ENCODE results near the gene TM4SF1.
A peak's percentile ranks its signal among the peaks of the same experiment; 100 is the strongest.

TM4SF1 gene

GRCh38 chr3:149373235-149374125 is 4.0 kb downstream of the TM4SF1 start:
- DNase-seq = no peak

GRCh38 chr3:149371723-149372114 is 5.7 kb downstream of the TM4SF1 start:
- no peak for DNase-seq

- no peak for DNase-seq
These were observed 6.3 kb downstream of the TM4SF1 start for GRCh38 chr3:149371001-149371722.

DNA sequence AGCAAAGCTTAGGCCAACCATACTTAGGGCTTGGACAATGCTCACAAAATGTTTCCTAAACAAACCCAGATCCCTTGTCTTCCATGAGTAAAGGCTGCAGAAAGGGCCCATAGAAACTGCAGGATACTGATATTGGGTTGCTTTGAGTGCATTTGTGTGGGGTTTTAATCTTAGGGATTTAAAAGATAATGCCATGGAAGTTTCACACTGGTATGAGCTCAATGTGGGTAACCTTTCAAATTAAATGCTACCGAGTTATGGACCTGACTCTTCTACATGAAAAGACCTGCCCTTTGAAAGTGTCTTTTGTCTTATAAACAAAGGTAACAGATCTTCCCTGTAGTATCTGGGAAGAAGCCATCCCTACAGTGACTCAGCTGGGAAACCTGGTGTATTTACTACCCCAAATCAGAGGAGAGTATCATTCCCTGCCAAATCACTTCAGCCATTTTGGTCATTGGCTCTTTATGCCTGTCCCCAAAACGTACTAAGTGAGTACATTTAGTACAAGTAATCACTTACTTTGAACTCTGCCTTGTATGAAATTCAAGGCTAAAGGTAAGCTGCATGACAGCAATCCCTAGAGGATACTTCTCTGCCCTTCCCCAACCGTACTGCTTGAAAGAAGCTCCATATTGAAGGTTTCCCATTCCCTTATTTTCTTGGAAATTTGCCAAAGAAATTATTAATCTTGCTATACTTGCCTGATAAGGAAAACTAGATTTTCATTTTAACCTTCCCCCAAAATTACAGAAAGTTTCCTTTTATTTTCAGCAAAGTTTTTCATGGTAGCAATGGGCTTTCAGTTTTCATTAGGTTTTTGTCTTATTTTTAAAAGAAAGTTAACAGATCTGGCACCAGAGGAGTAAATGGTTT is 7.2 kb downstream of the TM4SF1 start:
- DNase-seq = no peak

DNA sequence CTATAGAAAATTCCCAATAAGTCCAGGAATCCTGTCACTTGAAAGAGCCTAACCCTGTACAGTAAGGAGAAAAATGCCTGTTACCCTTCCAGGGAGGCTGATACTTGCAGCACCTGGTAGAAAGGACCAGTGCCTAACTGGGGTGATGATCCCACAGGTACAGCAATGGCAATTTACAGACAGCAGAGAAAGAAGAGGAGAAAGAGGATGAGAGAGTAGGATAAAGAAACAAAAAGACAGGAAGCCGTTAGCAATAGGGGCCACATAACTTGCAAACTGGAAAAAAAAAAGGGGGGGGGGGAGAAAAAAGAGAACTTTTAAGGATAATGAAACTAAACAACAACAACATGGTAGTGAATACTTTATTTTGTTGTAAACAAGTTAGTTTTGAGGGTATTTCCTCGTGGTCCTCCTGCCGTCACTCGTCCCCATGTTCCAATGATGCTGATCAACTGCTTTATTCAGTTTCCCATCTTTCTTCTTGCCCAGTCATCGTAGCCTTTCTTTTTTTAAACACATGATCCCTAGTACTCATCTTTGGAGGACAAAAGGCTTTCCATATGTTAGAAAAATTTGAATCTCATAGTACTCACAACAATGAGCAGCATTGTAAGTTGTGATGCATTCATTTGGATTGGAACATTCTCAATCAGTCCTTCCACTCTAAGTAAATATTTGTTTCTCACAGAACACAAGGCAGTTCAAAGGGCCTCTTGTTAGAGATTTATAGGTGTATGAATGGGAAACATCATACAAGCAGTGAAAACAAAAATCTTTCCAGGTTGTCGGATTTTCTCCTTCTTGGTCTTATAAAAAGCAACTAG is 8.6 kb downstream of the TM4SF1 start:
- DNase-seq = no peak

DNA sequence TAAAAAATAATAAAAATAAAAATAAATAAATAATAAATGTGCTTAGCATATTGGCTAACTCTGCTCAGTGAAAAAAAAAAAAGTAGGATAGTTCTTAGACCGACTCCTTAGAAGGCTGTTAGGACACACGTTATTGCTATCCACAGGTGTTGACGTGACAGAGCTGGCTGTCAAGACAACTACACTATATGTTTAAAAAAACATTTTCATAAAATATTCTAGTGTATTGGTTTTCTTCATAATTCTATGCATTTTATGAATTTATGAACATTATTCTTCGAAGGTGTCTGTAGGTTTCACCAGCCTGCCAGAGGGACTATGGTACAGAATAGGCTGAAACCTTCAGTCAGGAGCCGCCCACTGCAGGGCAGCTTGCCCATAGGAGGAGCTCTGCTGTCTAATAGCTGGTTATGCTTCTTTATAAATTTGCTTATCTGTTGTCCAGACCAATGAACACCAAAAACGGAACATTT is 9.2 kb downstream of the TM4SF1 start:
- no peak for DNase-seq

DNA sequence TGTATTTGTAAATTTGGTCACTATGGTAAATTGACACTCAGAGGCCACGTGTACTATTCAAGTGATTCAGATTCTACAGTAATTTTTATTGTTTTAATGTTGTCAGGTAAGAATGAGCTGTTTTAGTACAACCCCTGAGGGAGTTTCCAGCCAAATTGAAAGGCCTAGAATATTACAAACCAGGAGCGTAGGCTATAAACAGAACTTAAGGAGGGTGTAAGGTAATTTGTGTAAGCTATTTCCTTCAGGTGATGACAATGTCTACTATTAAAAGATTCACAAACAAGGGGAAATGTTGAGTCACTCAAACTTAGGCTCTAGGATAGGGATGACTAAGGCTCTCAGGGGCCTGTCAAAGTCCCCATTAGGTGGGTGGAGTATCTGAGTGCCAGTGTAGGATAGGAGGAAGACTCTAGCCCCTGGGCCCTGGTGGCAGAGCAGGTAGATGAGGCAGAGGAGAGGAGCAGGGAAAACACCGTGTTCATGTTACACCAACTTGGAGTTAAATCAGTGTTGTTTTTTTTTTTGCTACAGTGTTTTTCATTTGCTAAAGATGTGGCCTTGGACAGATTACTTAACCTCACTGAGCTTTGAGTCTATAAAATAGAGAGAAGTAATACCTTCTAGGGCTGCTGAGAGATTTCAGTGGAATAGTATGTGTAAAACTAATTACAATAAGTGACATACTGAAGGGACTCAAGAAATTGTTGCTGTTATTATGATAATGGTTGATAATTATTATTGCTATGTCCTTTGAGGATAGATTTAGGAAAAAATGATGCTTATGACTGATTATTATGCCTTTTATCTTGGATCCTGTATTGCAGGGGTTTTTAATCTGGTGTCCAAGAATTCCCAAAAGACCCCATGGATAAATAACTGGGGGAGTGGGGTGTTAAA is 10.3 kb downstream of the TM4SF1 start:
- no peak for DNase-seq

DNA sequence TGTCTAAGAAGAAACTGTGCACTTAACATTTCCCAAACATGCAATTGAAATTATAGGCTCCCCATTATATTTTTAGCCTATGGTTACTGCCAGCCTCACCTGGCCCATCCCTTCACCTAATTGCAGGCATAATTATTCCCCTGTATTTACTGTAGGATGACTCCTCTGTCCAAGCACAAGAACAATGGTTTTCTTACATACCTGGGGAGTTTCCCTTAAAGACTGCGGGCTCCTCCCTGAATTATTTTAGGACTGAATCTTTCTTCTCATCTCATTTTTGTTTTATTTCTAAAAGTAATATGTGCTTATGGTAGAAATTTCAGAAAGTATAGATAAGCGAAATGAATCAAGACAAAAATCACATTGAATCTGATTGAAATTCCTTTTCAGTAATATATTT is 11.4 kb downstream of the TM4SF1 start:
- DNase-seq = no peak

- no peak for DNase-seq
These were observed 12.8 kb downstream of the TM4SF1 start for GRCh38 chr3:149364624-149365023.

GRCh38 chr3:149363053-149363452 is 14.4 kb downstream of the TM4SF1 start:
- DNase-seq = no peak

- DNase-seq = no peak
These were observed 15.1 kb downstream of the TM4SF1 start for GRCh38 chr3:149362366-149362765.

DNA sequence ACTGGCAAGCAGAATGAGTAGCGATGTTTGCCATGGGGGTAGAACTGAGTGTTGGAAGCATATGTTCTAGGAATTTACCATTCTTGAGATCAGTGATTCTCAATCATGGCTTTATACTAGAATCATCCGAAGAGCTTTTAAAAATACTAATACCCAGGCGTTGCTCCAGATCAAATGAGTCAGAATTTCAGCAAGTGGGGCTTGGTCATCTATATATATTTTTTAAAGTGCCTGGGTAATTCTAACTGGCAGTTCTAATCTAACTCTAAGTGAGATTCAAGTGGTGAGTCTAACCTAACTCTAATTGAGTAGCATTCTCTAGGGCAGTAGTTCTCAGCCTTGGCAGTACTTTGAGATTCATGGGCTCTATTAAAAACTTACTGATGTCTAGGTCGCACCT is 20.8 kb downstream of the TM4SF1 start:
- no peak for DNase-seq

DNA sequence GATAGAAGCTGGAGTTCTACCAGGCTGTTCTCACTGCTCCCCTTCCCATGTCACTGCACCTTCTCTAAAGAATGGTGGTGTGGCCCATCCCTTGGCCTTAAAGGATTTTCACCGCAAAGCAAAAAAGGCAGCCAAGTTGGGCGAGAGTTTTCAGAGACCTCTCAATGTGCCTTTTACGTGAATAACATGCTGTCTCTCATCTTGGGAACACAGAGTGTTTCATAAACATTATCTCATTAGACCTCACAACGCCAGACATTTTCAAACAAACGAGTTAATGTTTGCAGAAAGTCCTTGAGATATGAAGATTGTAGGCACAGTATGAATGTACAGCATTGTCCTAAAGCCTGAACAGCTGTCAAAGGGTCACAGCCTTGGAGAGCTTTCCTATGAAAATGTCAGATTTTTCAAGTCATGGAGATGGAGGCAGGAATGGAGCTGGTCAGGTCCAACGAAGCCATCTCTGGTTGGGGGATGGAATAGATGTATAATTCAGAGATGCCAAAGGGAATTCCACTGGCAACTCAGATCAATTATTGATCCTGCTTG is 21.3 kb downstream of the TM4SF1 start:
- no peak for DNase-seq

- DNase-seq = no peak
These were observed 23.8 kb downstream of the TM4SF1 start for GRCh38 chr3:149353581-149354184.

- peak; percentile 15 for DNase-seq
These were observed 24.9 kb downstream of the TM4SF1 start for GRCh38 chr3:149352556-149352955.

- DNase-seq = no peak
These were observed 33.5 kb downstream of the TM4SF1 start for GRCh38 chr3:149343951-149344350.

DNA sequence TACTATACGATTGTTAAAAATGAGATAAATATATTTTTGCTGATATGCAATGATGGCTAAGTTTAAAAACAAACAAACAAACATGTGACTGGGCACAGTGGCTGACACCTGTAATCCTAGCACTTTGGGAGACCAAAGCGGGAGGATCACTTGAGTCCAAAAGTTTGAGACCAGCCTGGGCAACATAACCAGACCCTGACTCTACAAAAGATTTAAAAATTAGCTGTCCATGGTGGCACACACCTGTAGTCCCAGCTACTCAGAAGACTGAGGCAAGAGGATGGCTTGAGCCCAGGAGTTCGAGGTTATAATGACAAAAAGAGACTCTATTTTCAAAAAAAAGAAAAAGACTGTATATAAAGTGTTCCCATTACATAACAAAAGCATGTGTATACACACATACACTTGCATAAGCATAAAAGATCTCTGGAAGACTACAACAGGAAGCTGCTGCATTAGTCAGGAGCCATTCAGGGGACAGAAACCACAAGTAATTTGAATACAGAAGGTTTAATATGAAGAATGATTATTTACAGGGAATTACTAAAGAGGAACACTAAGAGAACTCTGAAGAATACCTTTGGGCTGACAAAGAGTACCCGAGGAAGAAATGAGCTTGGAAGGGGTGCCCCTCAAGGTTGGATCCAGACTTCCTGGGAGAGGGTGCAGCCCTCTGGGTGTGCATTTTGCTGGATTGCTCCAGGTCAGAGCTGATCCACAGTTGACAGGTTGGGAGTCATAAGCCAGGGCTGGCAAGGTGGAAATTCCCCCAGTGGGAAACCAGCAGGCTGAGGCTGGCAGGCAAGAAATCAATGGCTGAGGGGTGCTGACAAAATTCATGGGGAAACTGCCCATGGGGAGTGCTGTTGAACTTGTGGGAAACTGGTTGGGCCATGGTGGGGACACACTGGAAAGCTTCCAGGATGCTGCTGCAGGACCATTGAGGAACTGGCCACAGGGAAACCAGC is 34.8 kb downstream of the TM4SF1 start:
- no peak for DNase-seq

DNA sequence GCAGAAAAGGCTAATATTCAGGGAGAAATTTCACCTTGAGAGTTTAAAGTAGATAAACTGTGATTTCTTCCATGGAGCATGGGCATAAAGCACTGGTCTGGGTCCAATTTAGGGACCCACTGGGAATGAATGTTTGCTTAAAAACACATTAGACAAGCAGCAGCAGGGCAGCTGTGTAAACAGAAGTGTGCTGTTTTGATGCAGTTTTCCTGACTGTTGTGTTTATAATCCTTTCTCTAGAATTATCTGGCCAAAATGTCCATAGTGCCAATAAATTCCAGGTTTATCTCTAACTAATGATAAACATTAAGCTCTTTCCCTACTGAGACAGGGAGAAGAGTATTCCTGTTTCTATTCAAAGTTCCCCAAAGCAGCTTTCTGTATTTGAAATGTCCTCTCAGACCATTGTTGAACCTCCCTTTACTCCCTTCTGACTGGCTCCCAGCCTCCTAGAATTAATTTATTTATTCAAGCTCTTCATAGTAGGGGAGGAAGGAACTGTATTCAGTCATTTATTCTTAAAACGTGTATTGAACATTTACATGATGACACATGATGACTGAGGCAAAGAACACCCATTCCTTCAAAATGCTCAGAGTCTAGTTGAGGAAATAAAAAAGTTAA is 37.0 kb downstream of the TM4SF1 start:
- no peak for DNase-seq

DNA sequence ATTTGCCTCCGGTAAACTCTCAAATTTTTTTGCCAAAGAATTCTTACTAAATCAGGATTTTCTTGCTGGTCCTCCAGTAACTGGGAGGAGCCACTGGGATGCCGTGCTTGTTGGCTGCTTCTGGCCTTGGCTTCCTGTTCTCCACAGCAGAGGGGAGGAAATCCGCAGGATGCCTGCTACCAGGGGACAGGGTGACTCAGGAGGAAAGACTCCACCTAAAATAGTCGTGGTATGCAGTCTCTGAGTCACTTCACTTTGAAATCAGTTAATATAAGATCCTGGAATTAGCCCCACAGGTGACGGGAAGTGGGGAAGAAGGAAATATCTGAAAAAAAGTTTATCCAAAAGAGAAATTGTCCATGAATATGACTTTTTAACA is 37.5 kb downstream of the TM4SF1 start:
- no peak for DNase-seq
